H54 (cell line): ENCODE data around the gene BUD13.

Source experiments
- DNase-seq: peaks from one replicate; pipeline ENCODE4 v3.0.0; 2011; ENCODE audit warnings: low spot score, mixed read lengths; ENCODE audit not compliant: insufficient read length
- FAIRE-seq: peaks from 3 replicates; lab custom pipeline; 2011; peaks lifted over from hg19 to GRCh38; lab: Jason Lieb, UNC
- POLR2A ChIP-seq: IDR thresholded peaks from 2 replicates; pipeline ENCODE4 v1.6.1; 2011; ENCODE audit warnings: low read depth, mild to moderate bottlenecking, low read length

The BUD13 gene, protein sequence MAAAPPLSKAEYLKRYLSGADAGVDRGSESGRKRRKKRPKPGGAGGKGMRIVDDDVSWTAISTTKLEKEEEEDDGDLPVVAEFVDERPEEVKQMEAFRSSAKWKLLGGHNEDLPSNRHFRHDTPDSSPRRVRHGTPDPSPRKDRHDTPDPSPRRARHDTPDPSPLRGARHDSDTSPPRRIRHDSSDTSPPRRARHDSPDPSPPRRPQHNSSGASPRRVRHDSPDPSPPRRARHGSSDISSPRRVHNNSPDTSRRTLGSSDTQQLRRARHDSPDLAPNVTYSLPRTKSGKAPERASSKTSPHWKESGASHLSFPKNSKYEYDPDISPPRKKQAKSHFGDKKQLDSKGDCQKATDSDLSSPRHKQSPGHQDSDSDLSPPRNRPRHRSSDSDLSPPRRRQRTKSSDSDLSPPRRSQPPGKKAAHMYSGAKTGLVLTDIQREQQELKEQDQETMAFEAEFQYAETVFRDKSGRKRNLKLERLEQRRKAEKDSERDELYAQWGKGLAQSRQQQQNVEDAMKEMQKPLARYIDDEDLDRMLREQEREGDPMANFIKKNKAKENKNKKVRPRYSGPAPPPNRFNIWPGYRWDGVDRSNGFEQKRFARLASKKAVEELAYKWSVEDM

DNA sequence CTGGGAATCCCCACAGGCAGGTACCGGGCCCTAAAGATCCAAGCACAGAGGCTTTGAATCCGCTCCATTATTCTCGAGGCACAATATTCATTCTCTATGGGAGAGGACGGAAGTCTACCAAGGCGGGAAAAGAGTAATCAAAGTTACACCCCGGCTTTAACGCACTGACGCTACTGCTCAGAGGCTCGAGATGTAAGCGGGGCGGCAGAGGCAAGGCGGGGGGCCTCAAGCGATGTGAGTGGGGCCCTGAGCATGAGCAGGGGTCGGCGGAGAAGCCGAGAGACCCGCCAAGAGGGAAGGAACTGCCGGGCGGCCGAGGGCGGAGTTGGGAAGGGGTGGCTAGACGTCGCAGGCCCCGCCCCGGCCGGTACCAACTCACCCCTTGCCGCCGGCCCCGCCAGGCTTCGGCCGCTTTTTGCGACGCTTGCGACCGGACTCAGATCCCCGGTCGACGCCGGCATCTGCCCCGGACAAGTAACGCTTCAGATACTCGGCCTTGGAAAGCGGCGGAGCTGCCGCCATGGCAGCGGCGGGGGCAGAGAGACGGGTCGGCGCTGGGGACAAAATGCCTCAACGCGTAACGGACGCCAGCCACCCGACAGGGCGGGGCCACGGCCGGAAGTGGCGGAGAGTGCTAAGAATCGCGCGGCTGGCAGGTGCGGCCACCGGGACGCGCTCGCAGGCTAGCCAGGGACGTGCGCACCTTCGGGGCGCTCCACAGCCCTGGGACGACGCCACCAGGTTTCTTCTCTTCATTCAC is at the start of gene BUD13:
TSS of gene BUD13 (minus strand) at position 545 of the 760 bp plus-strand sequence. CDS start at position 522, 23 bp downstream.
- DNase-seq, result peak; percentile 63
- peak; percentile 45 for FAIRE-seq

DNA sequence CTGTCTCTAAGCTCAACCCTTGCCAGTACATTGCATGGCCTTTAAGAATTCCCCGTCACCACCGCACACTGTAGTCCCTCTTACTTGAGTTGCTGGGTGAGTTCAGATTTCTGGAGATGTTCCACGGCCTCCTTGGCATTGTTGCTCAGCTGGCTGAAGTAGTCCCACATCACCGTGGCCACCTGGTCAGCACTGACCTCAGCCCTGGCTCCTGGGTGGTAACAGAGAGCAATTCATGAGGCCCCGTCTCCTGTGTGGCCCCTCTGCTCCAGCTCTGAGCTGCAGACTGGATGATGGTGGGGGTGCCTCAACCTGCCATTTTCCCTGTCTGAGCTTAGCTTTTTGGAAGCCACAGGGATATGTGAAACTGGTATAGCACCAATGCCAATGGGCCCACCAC is 49.8 kb upstream of the BUD13 start:
- TF ChIP-seq POLR2A, result no peak
- FAIRE-seq, result no peak
- DNase-seq, result no peak

More for the DNA sequence above, at the start of gene BUD13:
- TF ChIP-seq POLR2A, result peak; percentile 65

DNA sequence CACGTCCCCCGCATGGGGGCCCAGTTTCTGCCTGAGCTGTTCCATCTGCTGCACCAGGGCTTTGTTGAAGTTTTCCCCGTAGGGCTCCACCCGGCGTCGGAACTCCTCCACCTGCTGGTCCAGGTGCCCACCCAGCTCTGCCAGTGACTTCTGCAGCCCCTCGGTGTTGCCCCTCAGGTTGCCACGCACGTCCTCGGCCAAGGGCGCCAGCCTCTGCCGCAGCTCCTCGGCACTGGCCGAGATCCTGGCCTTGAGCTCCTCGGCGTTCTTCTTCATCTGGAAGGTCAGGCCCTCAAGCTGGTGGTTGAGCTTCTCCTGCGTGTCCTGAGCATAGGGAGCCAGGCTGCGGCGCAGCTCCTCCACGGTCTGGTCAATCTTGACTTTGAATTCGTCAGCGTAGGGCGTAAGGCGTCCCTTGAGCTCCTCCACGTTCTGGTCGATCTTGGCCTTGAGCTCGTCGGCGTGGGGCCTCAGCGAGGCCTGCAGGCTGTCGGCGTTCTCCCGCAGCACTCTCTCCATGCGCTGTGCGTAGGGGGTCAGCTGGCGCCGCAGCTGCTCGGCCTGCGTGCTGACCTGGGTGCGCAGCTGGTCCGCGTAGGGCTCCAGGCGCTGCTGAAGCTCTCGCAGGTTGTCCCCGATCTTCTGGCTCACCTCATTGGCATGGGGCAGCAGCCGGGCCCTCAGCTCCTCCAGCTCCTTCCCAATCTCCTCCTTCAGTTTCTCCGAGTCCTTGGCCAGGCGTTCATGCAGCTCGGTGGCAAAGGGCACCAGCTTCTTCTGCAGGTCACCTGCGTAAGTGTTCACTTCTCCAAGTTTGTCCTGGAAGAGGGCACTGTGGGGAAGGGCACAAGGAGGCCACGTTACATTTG is 48.5 kb upstream of the BUD13 start:
- TF ChIP-seq POLR2A, result no peak
- FAIRE-seq, result no peak

DNA sequence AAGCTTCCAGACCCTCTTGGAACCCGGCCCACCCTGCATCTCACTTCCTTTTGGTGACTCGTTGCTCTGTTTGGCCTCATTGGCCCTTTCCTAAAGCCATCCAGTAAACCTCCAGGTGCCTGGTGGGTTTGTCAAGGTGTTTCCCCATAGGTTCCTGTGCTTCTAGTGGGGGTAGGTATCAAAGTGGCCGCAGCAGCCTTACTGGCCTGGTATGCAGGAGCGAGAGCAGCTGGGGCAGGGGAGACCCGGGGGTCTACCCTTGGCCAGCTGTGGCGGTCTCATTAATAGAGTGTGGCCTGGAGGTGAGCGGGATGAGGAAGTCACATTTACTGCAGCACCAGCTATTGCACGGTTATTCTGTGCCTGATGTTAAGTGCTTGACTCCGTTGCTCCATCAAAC is 46.3 kb upstream of the BUD13 start:
- TF ChIP-seq POLR2A, result no peak
- DNase-seq, result no peak
- no peak for FAIRE-seq

More for the DNA sequence above, 48.5 kb upstream of the BUD13 start:
- DNase-seq, result no peak

DNA sequence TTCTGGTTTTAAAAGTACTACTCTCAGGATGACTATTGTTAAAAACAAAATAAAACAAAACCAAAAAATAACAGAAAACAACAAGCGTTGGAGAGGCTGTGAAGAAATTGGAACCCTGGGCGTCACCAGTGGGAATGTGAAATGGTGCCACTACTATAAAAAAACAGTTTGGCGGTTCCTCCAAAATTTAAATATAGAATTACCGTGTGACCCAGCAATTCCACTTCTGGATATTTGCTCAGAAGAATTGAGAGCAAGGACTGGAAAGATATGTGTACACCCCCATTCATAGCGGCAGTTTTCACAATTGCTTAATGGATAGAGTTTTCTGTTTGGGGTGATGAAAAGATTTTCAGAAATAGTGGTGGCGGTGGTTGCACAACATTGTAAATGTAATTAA is 41.7 kb upstream of the BUD13 start:
- DNase-seq, result no peak
- no peak for FAIRE-seq
- TF ChIP-seq POLR2A, result no peak

DNA sequence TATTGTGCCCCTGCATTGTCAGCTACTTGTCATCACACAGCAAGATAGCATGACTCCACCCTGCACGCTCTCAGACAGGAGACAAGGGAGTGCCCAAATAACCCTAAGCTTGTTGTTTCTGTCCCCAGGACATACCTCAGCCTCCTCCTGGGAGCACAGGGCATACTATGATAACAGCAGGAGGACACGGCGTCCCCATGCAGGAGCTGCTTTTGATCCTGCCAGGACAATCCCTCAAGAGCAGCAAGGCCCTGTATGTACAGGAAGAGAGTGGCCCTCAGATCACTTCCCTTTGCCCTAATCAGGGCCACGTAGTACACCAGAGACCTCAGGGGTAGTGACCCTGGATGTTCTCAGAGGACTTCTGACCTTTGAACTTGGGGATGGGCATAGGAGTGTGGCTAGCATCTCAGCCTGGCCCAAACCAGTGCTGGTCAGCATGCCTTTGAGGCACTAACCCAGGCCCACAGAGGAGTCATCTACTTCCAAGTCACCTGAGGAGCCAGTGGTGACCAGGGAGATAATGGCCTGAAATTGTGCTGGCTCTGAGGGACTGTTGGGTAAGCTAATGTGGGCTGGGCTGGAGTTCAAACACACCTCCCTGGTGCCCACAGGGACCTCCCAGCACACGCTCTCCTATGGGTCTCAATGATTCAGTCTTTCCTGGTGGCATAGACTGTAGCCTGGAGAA is 41.1 kb upstream of the BUD13 start:
- no peak for FAIRE-seq
- no peak for DNase-seq
- no peak for TF ChIP-seq POLR2A

DNA sequence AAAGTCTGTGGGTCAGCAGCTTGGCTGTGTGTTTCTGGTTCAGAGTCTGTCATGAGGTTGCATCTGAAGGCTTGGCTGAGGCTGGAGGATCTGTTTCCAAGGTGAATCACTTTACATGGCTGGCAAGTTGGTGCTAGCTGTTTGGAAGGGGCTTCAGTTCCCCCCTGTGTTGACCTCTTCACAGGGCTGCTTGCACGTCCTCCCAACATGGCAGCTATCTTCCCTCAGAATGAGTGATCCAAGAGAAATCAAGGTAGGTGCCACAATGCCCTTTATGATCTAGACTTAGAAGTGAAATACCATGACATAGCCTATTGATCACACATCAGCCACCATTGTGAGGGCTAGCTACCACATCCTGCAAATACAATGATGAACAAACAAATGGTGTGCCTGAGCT is 40.4 kb upstream of the BUD13 start:
- DNase-seq, result no peak
- TF ChIP-seq POLR2A, result no peak
- FAIRE-seq, result no peak

DNA sequence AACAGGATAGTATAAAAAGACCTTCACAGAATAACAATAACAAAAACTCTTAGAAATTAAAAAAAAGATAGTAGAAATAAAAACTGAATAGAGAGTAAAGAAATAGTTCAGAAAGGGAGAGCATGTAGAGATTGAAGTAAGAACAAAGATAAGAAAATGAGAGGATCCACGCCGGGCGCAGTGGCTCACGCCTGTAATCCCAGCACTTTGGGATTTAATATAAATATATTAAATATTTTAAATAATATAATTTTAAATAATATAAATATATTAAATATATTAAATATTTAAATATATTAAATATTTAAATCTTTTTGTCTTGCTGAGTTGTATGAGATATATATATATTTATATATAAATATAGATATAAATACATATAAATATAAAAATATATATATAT is 39.3 kb upstream of the BUD13 start:
- DNase-seq (no peak), FAIRE-seq (no peak)
- no peak for TF ChIP-seq POLR2A

DNA sequence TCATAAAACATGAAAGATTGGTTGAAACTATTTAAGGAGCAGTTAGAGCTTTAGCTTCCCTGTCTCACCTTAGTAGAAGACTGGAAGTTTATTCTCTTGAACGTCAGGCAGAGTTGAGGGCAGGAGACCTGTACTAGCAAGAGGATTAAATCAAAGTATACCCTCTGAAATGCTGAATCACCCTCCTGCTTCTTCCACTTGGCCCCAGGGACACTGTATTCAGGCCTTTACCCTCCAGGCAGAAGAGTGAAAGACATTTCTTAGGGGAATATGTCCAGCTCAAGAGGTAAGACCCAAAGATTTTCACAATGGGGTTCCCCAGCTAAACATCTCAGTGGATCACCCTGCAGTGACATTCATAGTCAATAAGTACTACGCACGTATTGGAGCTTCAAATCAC is 38.4 kb upstream of the BUD13 start:
- FAIRE-seq, result no peak

DNA sequence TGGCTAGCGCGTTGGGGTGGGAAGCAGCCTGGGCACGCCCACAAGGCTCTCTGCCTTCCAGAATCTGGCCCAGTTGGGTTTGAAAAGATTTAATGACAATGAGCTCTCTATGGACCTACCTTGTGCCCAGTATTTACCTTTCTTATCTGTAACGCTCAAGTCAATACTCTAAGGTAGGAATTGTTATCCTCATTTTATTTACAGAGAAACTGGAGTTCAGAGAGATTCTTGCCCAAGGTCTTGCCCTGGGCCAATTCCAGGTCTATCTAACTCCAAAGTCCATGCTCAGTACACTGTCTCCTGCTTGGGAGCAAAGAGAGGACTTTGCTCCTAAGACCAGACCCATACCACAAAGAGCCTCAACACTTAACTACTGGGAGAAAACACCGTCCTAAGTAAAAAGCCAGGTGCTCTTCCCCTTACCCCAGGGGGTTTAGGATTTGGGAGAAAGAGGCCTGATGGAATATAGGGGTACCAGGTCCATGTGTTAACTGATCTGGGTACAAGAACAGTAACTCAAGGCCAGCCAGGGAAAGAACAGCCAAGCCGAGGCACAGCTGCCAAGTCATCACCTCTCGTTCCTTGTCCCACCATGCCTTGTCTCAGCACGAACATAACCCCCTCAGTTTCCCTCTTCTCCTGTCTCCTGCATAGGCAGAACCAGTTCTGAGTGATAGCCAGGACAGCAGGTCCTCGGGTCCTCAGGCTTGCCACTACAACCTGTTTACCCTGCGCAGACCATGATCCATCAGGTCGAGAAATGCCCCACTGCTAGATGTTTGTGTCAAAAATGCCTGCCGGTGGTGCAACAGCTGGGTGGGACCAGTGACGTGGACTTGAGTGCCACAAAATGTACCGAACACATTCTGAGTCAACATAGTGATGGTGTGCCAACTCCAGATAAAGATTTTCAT is 35.7 kb upstream of the BUD13 start:
- no peak for TF ChIP-seq POLR2A
- FAIRE-seq (no peak), DNase-seq (no peak)

More for the DNA sequence above, 38.4 kb upstream of the BUD13 start:
- TF ChIP-seq POLR2A, result no peak
- no peak for DNase-seq

DNA sequence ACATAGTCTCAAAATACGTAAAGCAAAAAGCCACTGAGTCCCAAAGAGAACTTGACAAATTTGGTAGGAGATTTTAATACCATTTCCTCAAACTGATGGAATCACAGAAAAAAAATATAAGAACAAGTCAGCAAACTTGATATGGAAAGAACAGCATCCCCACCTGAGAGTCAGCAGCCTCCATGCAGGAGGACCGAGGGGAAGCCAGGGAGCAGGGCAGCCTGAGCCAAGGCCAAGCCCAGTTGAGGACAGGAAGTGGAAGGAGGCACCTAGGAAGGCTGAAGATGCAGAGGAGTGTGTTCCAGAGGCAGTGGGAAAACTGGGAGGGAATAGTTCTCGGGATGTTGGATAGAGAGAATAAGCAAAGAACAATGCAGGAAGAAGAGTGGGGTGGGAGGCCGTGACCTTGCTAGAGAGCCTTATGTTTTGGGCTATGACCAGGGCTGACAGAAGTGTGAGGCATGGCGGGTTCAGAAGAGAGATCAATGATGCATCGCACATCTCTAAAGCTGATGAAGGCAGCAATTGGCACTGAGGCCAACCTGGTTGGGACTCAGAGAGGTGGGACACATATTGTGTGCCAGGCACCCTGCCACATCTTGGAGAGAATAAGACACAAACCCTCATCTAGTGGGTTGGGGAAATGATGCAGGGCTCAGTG is 34.9 kb upstream of the BUD13 start:
- FAIRE-seq, result no peak
- no peak for DNase-seq
- no peak for TF ChIP-seq POLR2A
